GM12875 (cell line): ENCODE data around the gene JPH2.
"Not testable (repeated sequence)": the region's sequence is repeated elsewhere in the genome, so short reads cannot be mapped to it uniquely, and the experiment has no call there.

Experiments used
- H3K4me3 ChIP-seq: one replicate; pipeline ENCODE4 v1.5.1; 2011; ENCODE audit warnings: low read depth, low read length, control low read depth
- CTCF ChIP-seq: IDR thresholded peaks from 2 replicates; pipeline ENCODE4 v1.5.1; 2011; ENCODE audit warnings: low read depth, mild to moderate bottlenecking, control low read depth, inconsistent platforms, low read length, moderate library complexity, borderline replicate concordance; ENCODE audit not compliant: insufficient read depth

JPH2 gene

GRCh38 chr20:44135417-44136204 lies 51.4 kb downstream of the JPH2 start:
- H3K4me3 ChIP-seq, result no peak overlapping the region
- TF ChIP-seq CTCF, result no peak

GRCh38 chr20:44135012-44135412 lies 52.0 kb downstream of the JPH2 start:
- no peak overlapping the region for H3K4me3 ChIP-seq
- no peak for TF ChIP-seq CTCF

- no peak for TF ChIP-seq CTCF
- H3K4me3 ChIP-seq, result no peak overlapping the region
Measured at GRCh38 chr20:44133424-44133823, 53.6 kb downstream of the JPH2 start.

GRCh38 chr20:44131704-44132103 lies 55.3 kb downstream of the JPH2 start:
- H3K4me3 ChIP-seq, result no peak overlapping the region
- no peak for TF ChIP-seq CTCF

GRCh38 chr20:44129911-44130718 lies 56.9 kb downstream of the JPH2 start:
- H3K4me3 ChIP-seq, result no peak overlapping the region
- no peak for TF ChIP-seq CTCF

- H3K4me3 ChIP-seq, result not testable (repeated sequence)
Measured at GRCh38 chr20:44129300-44129699, 57.7 kb downstream of the JPH2 start.

- no peak overlapping the region for H3K4me3 ChIP-seq
- no peak for TF ChIP-seq CTCF
Measured at GRCh38 chr20:44126445-44126844, 60.5 kb downstream of the JPH2 start.
